ENCODE measurements around the gene CADM1. TPM values are rescaled to one million over a fixed set of nuclear protein-coding genes. Genes with fewer than 3 reads are reported as not detected.

The CADM1 gene
- total RNA-seq, 1 experiment from 2014 or later = 0.79 TPM

DNA sequence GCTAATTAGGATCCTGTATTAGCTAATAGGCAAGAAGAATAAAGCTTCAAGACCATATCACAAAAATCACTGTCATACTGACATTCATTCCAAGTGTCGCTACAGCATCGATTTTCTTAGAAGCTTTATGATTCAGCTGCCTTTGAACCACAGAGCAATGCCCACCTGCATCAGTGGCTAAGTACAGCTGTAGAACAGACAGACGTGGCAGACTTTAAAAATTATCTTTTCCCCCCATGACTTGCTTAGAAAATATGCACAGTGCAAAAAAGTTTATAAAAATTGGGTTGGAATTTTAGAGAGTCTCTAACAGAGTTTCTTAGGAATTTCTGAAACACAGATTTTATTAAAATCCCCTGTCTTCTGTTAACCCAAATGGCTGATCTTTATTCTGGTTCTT, 120.8 kb downstream of the CADM1 start:
- no peak for ATAC-seq
- RAD21 ChIA-PET (ENCODE audit: low non-redundant PET in 1 of 2, low total read pairs in 2 of 2, uncharacterized antibody in 2 of 2, unreplicated experiment in 2 of 2) = no interaction called here

More for the DNA sequence above, 120.8 kb downstream of the CADM1 start:
- ChIA-PET CTCF (no interaction called here), POLR2A (no interaction called here)
- no peak for DNase-seq (ENCODE audit: low read depth, low spot score)
- no peak for TF ChIP-seq REST (IDR thresholded peaks at IDR 0.05; ENCODE audit: low read depth)
- no peak for TF ChIP-seq CEBPB (IDR thresholded peaks at IDR 0.05; ENCODE audit: low read depth)
- TF ChIP-seq YY1 (IDR thresholded peaks at IDR 0.05; ENCODE audit: extremely low read depth, insufficient replicate concordance, low read depth, low read length) = no peak
- TF ChIP-seq, protein P1, sequence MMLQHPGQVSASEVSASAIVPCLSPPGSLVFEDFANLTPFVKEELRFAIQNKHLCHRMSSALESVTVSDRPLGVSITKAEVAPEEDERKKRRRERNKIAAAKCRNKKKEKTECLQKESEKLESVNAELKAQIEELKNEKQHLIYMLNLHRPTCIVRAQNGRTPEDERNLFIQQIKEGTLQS (IDR thresholded peaks at IDR 0.05) = no peak
- no peak for TF ChIP-seq SRF (IDR thresholded peaks at IDR 0.05; ENCODE audit: low read depth)
- TF ChIP-seq FOSL1 (IDR thresholded peaks at IDR 0.05; ENCODE audit: low read depth) = no peak
- no peak for TF ChIP-seq ZNF274 (IDR thresholded peaks at IDR 0.05; ENCODE audit: low read depth, low read length)
- TF ChIP-seq CTCF (IDR thresholded peaks at IDR 0.05 in 2 of 3, conservative IDR thresholded peaks at IDR 0.05 in 1 of 3; ENCODE audit: borderline replicate concordance in 1 of 3, insufficient read depth in 1 of 3, low read depth in 2 of 3, low read length in 2 of 3) = no peak
- no peak for TF ChIP-seq EZH2phosphoT487 (IDR thresholded peaks at IDR 0.05; ENCODE audit: borderline replicate concordance)
- no peak for TF ChIP-seq SIN3A (IDR thresholded peaks at IDR 0.05; ENCODE audit: low read depth)
- no peak for TF ChIP-seq RAD21 (IDR thresholded peaks at IDR 0.05; ENCODE audit: low read depth)
- TF ChIP-seq, protein P2, sequence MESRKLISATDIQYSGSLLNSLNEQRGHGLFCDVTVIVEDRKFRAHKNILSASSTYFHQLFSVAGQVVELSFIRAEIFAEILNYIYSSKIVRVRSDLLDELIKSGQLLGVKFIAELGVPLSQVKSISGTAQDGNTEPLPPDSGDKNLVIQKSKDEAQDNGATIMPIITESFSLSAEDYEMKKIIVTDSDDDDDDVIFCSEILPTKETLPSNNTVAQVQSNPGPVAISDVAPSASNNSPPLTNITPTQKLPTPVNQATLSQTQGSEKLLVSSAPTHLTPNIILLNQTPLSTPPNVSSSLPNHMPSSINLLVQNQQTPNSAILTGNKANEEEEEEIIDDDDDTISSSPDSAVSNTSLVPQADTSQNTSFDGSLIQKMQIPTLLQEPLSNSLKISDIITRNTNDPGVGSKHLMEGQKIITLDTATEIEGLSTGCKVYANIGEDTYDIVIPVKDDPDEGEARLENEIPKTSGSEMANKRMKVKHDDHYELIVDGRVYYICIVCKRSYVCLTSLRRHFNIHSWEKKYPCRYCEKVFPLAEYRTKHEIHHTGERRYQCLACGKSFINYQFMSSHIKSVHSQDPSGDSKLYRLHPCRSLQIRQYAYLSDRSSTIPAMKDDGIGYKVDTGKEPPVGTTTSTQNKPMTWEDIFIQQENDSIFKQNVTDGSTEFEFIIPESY (IDR thresholded peaks at IDR 0.05; ENCODE audit: extremely low read depth, insufficient replicate concordance, low read length) = no peak
- TF ChIP-seq POLR2A (IDR thresholded peaks at IDR 0.05; ENCODE audit: borderline replicate concordance, extremely low read depth, insufficient read depth, insufficient read length) = no peak
- Histone ChIP-seq H3K79me2 (ENCODE audit: insufficient read depth, low read length) (no peaks in the 10 kb centered on the region), H3K9ac (ENCODE audit: low read length) (no peak overlapping the region), H3K4me2 (ENCODE audit: low read length) (no peak overlapping the region), H2AFZ (ENCODE audit: low read depth, low read length, poor library complexity, severe bottlenecking) (no peak overlapping the region), H4K20me1 (ENCODE audit: insufficient read depth) (no peaks in the 10 kb centered on the region), H3K27ac (ENCODE audit: low read depth, low read length) (no peak overlapping the region), H3K9me3 (ENCODE audit: control insufficient read depth in 1 of 2, insufficient read depth in 1 of 2, low read depth in 1 of 2, low read length in 2 of 2) (peaks cover 3 to 6% of the 10 kb centered on the region in 2 experiments; a peak in 2 of 4 replicates), H3K4me1 (ENCODE audit: control insufficient read depth in 1 of 2, insufficient read depth in 2 of 2, low read length in 2 of 2) (no peaks in the 10 kb centered on the region), H3K36me3 (ENCODE audit: control insufficient read depth in 1 of 2, insufficient read depth in 2 of 2, low read length in 2 of 2) (no peaks in the 10 kb centered on the region), H3K27me3 (ENCODE audit: insufficient read depth, low read length) (no peaks in the 10 kb centered on the region), H3K9me2 (ENCODE audit: insufficient read depth) (no peaks in the 10 kb centered on the region), H3K4me3 (replicated peaks in 1 of 2; ENCODE audit: low read depth in 1 of 2, low read length in 2 of 2) (no peak overlapping the region)
- intact Hi-C loops (cut with micrococcal nuclease) = no loop called here
- BruUV-seq (replicated peaks) = no TSS peak

Measured in HCT116 (cell line).